ENCODE measurements around the gene NTNG2.
"Not testable (repeated sequence)": the region's sequence is repeated elsewhere in the genome, so short reads cannot be mapped to it uniquely, and the experiment has no call there.

The NTNG2 gene

GRCh38 chr9:132266017-132266416, 104.2 kb downstream of the NTNG2 start:
- no peak for DNase-seq (ENCODE audit: low read depth)

GRCh38 chr9:132267660-132268059, 105.8 kb downstream of the NTNG2 start:
- no peak for DNase-seq (ENCODE audit: low read depth)

- no peak for DNase-seq (ENCODE audit: low read depth)
Measured at GRCh38 chr9:132268725-132269352, 107.0 kb downstream of the NTNG2 start.

- not testable (repeated sequence) for DNase-seq (ENCODE audit: low read depth)
Measured at GRCh38 chr9:132269704-132270516, 108.1 kb downstream of the NTNG2 start.

GRCh38 chr9:132274861-132275260, 113.0 kb downstream of the NTNG2 start:
- no peak for DNase-seq (ENCODE audit: low read depth)

GRCh38 chr9:132283165-132283564, 121.3 kb downstream of the NTNG2 start:
- DNase-seq (ENCODE audit: low read depth) = no peak

GRCh38 chr9:132283863-132284262, 122.0 kb downstream of the NTNG2 start:
- DNase-seq (ENCODE audit: low read depth) = no peak

- no peak for DNase-seq (ENCODE audit: low read depth)
Measured at GRCh38 chr9:132287256-132287760, 125.5 kb downstream of the NTNG2 start.

GRCh38 chr9:132288361-132288760, 126.5 kb downstream of the NTNG2 start:
- no peak for DNase-seq (ENCODE audit: low read depth)

- DNase-seq (ENCODE audit: low read depth) = no peak
Measured at GRCh38 chr9:132288966-132289365, 127.1 kb downstream of the NTNG2 start.

- no peak for DNase-seq (ENCODE audit: low read depth)
Measured at GRCh38 chr9:132293145-132293721, 131.4 kb downstream of the NTNG2 start.
